ENCODE results near the gene ARHGAP10. TPM values are rescaled to one million over a fixed set of nuclear protein-coding genes. Genes with fewer than 3 reads are reported as not detected.

The ARHGAP10 gene
- polyA plus RNA-seq, 1 experiment, result 20.2 TPM

- Histone ChIP-seq H3K36me3 (ENCODE audit: control insufficient read depth, insufficient read depth, low read length) (no peaks in the 10 kb centered on the region), H3K4me3 (ENCODE audit: low read depth, low read length) (no peak overlapping the region), H3K27me3 (ENCODE audit: control insufficient read depth, insufficient read depth, low read length) (no peaks in the 10 kb centered on the region)
- ChIA-PET CTCF (interaction anchor here (1.1 kb wide), 1 partner anchor 13 kb away, joined by 4 read pairs; no protein-coding TSS in a partner anchor), POLR2A (no interaction called here)
- no peak for TF ChIP-seq CTCF (IDR thresholded peaks at IDR 0.05; ENCODE audit: insufficient read depth, low read depth, low read length)
- no peak for DNase-seq (ENCODE audit: low read depth)
Measured at GRCh38 chr4:148103597-148104355, 371.9 kb downstream of the ARHGAP10 start.

GRCh38 chr4:148108766-148109165, 376.9 kb downstream of the ARHGAP10 start:
- TF ChIP-seq CTCF (IDR thresholded peaks at IDR 0.05; ENCODE audit: insufficient read depth, low read depth, low read length), result no peak
- H3K36me3 ChIP-seq (ENCODE audit: control insufficient read depth, insufficient read depth, low read length), result no peaks in the 10 kb centered on the region
- no peak for DNase-seq (ENCODE audit: low read depth)
- no peaks in the 10 kb centered on the region for H3K27me3 ChIP-seq (ENCODE audit: control insufficient read depth, insufficient read depth, low read length)
- CTCF ChIA-PET, result no interaction called here
- H3K4me3 ChIP-seq (ENCODE audit: low read depth, low read length), result no peak overlapping the region
- POLR2A ChIA-PET, result no interaction called here

GRCh38 chr4:148109216-148109615, 377.3 kb downstream of the ARHGAP10 start:
- no peak overlapping the region for H3K4me3 ChIP-seq (ENCODE audit: low read depth, low read length)
- no peak for DNase-seq (ENCODE audit: low read depth)
- ChIA-PET CTCF (interaction anchor here (1.6 kb wide), 1 partner anchor 9 kb away, joined by 3 read pairs; no protein-coding TSS in a partner anchor), POLR2A (no interaction called here)
- no peaks in the 10 kb centered on the region for H3K27me3 ChIP-seq (ENCODE audit: control insufficient read depth, insufficient read depth, low read length)
- no peaks in the 10 kb centered on the region for H3K36me3 ChIP-seq (ENCODE audit: control insufficient read depth, insufficient read depth, low read length)
- TF ChIP-seq CTCF (IDR thresholded peaks at IDR 0.05; ENCODE audit: insufficient read depth, low read depth, low read length), result no peak

- TF ChIP-seq CTCF (IDR thresholded peaks at IDR 0.05; ENCODE audit: insufficient read depth, low read depth, low read length), result no peak
- no peaks in the 10 kb centered on the region for H3K27me3 ChIP-seq (ENCODE audit: control insufficient read depth, insufficient read depth, low read length)
- POLR2A ChIA-PET, result no interaction called here
- DNase-seq (ENCODE audit: low read depth), result no peak
- no peaks in the 10 kb centered on the region for H3K36me3 ChIP-seq (ENCODE audit: control insufficient read depth, insufficient read depth, low read length)
- CTCF ChIA-PET, result interaction anchor here (1.6 kb wide), 1 partner anchor 9 kb away, joined by 3 read pairs; no protein-coding TSS in a partner anchor
- H3K4me3 ChIP-seq (ENCODE audit: low read depth, low read length), result no peak overlapping the region
Measured at GRCh38 chr4:148110169-148110568, 378.3 kb downstream of the ARHGAP10 start.

GRCh38 chr4:148112231-148112982, 380.5 kb downstream of the ARHGAP10 start:
- Histone ChIP-seq H3K27me3 (ENCODE audit: control insufficient read depth, insufficient read depth, low read length) (no peaks in the 10 kb centered on the region), H3K4me3 (ENCODE audit: low read depth, low read length) (no peak overlapping the region), H3K36me3 (ENCODE audit: control insufficient read depth, insufficient read depth, low read length) (no peaks in the 10 kb centered on the region)
- TF ChIP-seq CTCF (IDR thresholded peaks at IDR 0.05; ENCODE audit: insufficient read depth, low read depth, low read length), result no peak
- CTCF ChIA-PET, result no interaction called here
- POLR2A ChIA-PET, result no interaction called here
- peak; percentile 21 for DNase-seq (ENCODE audit: low read depth)

All from BJ (cell line).